Caco-2 (cell line): ENCODE results near the gene SLC41A1. TPM values are rescaled to one million over a fixed set of nuclear protein-coding genes. Genes with fewer than 3 reads are reported as not detected.

Experiments used
- BruUV-seq: library from RNA; stranded (reverse); fragments of 400-500 nt; replicated peaks from 2 replicates; lab custom pipeline; 2021; lab: Mats Ljungman, UMichigan
- CTCF ChIA-PET: fragments of 300-600 bp; sonication (Branson Sonifier 250); formaldehyde crosslinking; loops from one replicate; lab custom pipeline; 2022; ENCODE audit warnings: antibody characterized with exemption; lab: Charles Lee
- POLR2A ChIA-PET: fragments of 300-600 bp; sonication (Branson Sonifier 250); formaldehyde crosslinking; loops from one replicate; lab custom pipeline; 2022; ENCODE audit warnings: antibody characterized with exemption; lab: Charles Lee
- DNase-seq, 2 experiments: peaks; one replicate each; pipeline versions ENCODE4 v3.0.0 to v3.0.0-alpha.2; 2020 to 2022
- H3K27me3 ChIP-seq: replicated peaks from 2 replicates; pipeline ENCODE4 v1.6.0; 2011; ENCODE audit warnings: low read length; ENCODE audit not compliant: control insufficient read depth, insufficient read depth
- H3K36me3 ChIP-seq: 2 replicates; pipeline ENCODE4 v1.5.1; 2011; ENCODE audit warnings: low read length; ENCODE audit not compliant: control insufficient read depth, insufficient read depth
- H3K4me1 ChIP-seq: fragments of 250-450 bp; sonication (Bioruptor Pico); 2 replicates; pipeline ENCODE4 v1.5.1; 2020; ENCODE audit warnings: mild to moderate bottlenecking
- H3K4me3 ChIP-seq: 2 replicates; pipeline ENCODE4 v1.5.1; 2011; ENCODE audit warnings: low read depth, mild to moderate bottlenecking, control low read depth, low read length
- H3K9me3 ChIP-seq: fragments of 250-450 bp; sonication (Bioruptor Pico); 2 replicates; pipeline ENCODE4 v1.5.1; 2020; ENCODE audit warnings: mild to moderate bottlenecking, moderate library complexity
- H3K27ac Mint-ChIP-seq: one replicate; pipeline ENCODE4 v1.8.0; 2022; ENCODE audit warnings: mixed read lengths; ENCODE audit not compliant: unreplicated experiment
- H3K27me3 Mint-ChIP-seq: one replicate; pipeline ENCODE4 v1.8.0; 2022; ENCODE audit warnings: mixed read lengths; ENCODE audit not compliant: insufficient read depth, unreplicated experiment
- H3K36me3 Mint-ChIP-seq: one replicate; pipeline ENCODE4 v1.8.0; 2022; ENCODE audit warnings: mild to moderate bottlenecking, mixed read lengths; ENCODE audit not compliant: insufficient read depth, unreplicated experiment
- H3K4me1 Mint-ChIP-seq: one replicate; pipeline ENCODE4 v1.8.0; 2022; ENCODE audit warnings: low read depth, mixed read lengths; ENCODE audit not compliant: unreplicated experiment
- H3K4me3 Mint-ChIP-seq: one replicate; pipeline ENCODE4 v1.8.0; 2022; ENCODE audit warnings: mild to moderate bottlenecking, moderate library complexity, mixed read lengths; ENCODE audit not compliant: unreplicated experiment
- H3K9me3 Mint-ChIP-seq: one replicate; pipeline ENCODE4 v1.8.0; 2022; ENCODE audit warnings: mixed read lengths; ENCODE audit not compliant: unreplicated experiment
- CTCF ChIP-seq, 2 experiments: fragments of 200-600 bp in 1 of 2; IDR thresholded peaks; 1 replicate in 1 of 2; 2 replicates in 1 of 2; pipeline versions ENCODE4 v1.5.1 to v1.8.0; 2011 to 2022; ENCODE audit warnings: antibody characterized with exemption in 1 of 2, control low read depth in 1 of 2, inconsistent platforms in 1 of 2, low read depth in 1 of 2, low read length in 1 of 2, mild to moderate bottlenecking in 1 of 2, moderate library complexity in 1 of 2; ENCODE audit not compliant: insufficient read depth in 1 of 2, severe bottlenecking in 1 of 2, unreplicated experiment in 1 of 2
- intact Hi-C: fragments of 100-400 bp; cut with micrococcal nuclease; formaldehyde crosslinking; loops from one replicate; pipeline ENCODE4 v1.10.0; 2022; ENCODE audit not compliant: unreplicated experiment
- total RNA-seq: library from RNA; stranded (reverse); gene quantifications from 2 replicates; pipeline ENCODE4 v1.2.3, GENCODE V29; 2022

The SLC41A1 gene
- total RNA-seq, 1 experiment from 2014 or later = 12.5 TPM

- no peak overlapping the region for H3K27ac Mint-ChIP-seq
- DNase-seq = no peak
- peaks cover 11% of the 10 kb centered on the region for H3K4me1 Mint-ChIP-seq
- H3K4me3 Mint-ChIP-seq = no peak overlapping the region
- TF ChIP-seq CTCF (IDR thresholded peaks at IDR 0.05; ENCODE audit: insufficient read depth in 1 of 2, low read depth in 1 of 2, low read length in 1 of 2, severe bottlenecking in 1 of 2, unreplicated experiment in 1 of 2) = no peak
- ChIA-PET POLR2A (no interaction called here), CTCF (no interaction called here)
- no peaks in the 10 kb centered on the region for H3K36me3 Mint-ChIP-seq
- no peaks in the 10 kb centered on the region for H3K27me3 Mint-ChIP-seq
- intact Hi-C loops = no loop called here
- no peaks in the 10 kb centered on the region for H3K9me3 Mint-ChIP-seq
- H3K9me3 ChIP-seq = no peaks in the 10 kb centered on the region
- BruUV-seq = no TSS peak
- peaks cover 15% of the 10 kb centered on the region for H3K4me1 ChIP-seq
- H3K36me3 ChIP-seq = no peaks in the 10 kb centered on the region
- no peaks in the 10 kb centered on the region for H3K27me3 ChIP-seq
- H3K4me3 ChIP-seq = no peak overlapping the region
Measured at GRCh38 chr1:205766038-205766437, 47.0 kb downstream of the SLC41A1 start.

GRCh38 chr1:205764578-205764977, 48.4 kb downstream of the SLC41A1 start:
- no peaks in the 10 kb centered on the region for H3K36me3 Mint-ChIP-seq
- intact Hi-C loops = no loop called here
- H3K4me1 ChIP-seq = peaks cover 2% of the 10 kb centered on the region

GRCh38 chr1:205763980-205764379, 49.0 kb downstream of the SLC41A1 start:
- DNase-seq = no peak
- Mint-ChIP-seq H3K4me3 (no peak overlapping the region), H3K27ac (no peak overlapping the region), H3K9me3 (no peaks in the 10 kb centered on the region), H3K36me3 (no peaks in the 10 kb centered on the region), H3K4me1 (no peaks in the 10 kb centered on the region), H3K27me3 (no peaks in the 10 kb centered on the region)
- CTCF ChIA-PET = no interaction called here
- BruUV-seq = no TSS peak
- Histone ChIP-seq H3K4me3 (no peak overlapping the region), H3K9me3 (no peaks in the 10 kb centered on the region), H3K27me3 (no peaks in the 10 kb centered on the region), H3K4me1 (no peaks in the 10 kb centered on the region), H3K36me3 (no peaks in the 10 kb centered on the region)
- TF ChIP-seq CTCF (IDR thresholded peaks at IDR 0.05; ENCODE audit: insufficient read depth in 1 of 2, low read depth in 1 of 2, low read length in 1 of 2, severe bottlenecking in 1 of 2, unreplicated experiment in 1 of 2) = no peak
- intact Hi-C loops = no loop called here
- POLR2A ChIA-PET = no interaction called here

More at GRCh38 chr1:205764578-205764977, 48.4 kb downstream of the SLC41A1 start:
- no peak overlapping the region for H3K4me3 ChIP-seq
- no peaks in the 10 kb centered on the region for H3K36me3 ChIP-seq
- no peaks in the 10 kb centered on the region for H3K4me1 Mint-ChIP-seq
- no peaks in the 10 kb centered on the region for H3K9me3 ChIP-seq
- no peak for DNase-seq
- H3K27ac Mint-ChIP-seq = no peak overlapping the region
- H3K27me3 ChIP-seq = no peaks in the 10 kb centered on the region
- no peaks in the 10 kb centered on the region for H3K27me3 Mint-ChIP-seq
- H3K9me3 Mint-ChIP-seq = no peaks in the 10 kb centered on the region
- no peak overlapping the region for H3K4me3 Mint-ChIP-seq
- ChIA-PET POLR2A (no interaction called here), CTCF (no interaction called here)
- no TSS peak for BruUV-seq
- TF ChIP-seq CTCF (IDR thresholded peaks at IDR 0.05; ENCODE audit: insufficient read depth in 1 of 2, low read depth in 1 of 2, low read length in 1 of 2, severe bottlenecking in 1 of 2, unreplicated experiment in 1 of 2) = no peak
